ENCODE measurements around the gene HEG1.
A peak's percentile ranks its signal among the peaks of the same experiment; 100 is the strongest.

The HEG1 gene

DNA sequence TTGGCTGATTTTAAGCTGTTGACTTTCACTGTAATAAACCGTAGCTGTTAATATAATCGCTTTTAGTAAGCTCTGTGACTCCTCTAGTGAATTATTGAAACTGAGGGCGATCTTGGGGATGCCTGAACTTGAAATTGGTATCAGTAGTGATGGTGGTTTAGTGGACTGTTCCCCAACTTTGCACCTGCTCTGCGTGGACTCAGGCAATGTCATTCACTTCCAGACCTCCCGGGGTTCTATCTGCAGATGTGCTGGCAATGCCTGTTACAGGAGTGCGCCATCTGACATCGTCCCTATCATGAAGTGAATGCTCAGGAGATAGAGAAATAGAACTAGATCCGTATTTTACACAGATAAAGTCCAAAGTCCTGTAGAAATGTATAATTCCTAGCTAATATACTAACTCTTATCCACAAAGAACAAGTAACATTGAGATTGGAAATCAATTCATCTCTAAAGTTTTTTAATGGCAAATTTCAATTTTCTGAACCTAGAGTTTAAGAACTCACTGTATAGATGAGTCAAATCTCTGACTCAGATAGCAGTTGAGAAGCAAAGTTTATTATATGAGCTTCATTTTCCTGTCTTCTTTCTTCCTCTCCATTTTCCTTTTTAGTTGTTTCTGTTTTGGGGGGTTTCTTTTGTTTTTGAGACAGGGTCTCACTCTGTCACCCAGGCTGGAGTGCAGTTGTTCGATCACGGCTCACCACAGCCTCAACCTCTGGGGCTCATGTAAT, 51.8 kb downstream of the HEG1 start:
- H3K4me3 ChIP-seq (ENCODE audit: low read length): no peak overlapping the region
- TF ChIP-seq CTCF (conservative IDR thresholded peaks at IDR 0.05; ENCODE audit: low read length): no peak
- DNase-seq (ENCODE audit: low read depth): no peak

DNA sequence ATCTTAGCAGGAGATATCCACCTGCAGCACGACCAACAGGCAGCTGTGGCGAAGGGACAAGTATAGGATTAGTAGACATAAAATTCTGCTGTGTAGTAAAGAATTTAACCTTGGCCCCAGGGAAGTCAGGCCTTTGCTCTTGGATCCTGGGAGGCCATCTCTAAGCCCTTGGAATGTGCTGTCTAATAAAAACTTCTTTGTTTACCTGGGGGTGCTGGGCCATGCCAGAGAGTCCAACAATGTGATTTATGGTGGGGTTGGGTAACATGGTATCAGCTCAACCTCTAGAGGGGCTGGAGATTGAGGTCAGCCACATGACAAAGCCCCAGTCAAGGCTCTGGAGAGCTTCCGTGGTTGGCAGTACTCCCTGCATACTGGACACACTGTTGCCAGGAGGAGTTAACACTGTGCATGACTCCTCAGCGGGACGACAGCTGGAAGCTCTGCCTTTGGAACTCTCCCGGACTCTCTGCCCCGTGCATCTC, 52.4 kb downstream of the HEG1 start:
- DNase-seq (ENCODE audit: low read depth): peak; percentile 68
- no peak overlapping the region for H3K4me3 ChIP-seq (ENCODE audit: low read length)
- no peak for TF ChIP-seq CTCF (conservative IDR thresholded peaks at IDR 0.05; ENCODE audit: low read length)

DNA sequence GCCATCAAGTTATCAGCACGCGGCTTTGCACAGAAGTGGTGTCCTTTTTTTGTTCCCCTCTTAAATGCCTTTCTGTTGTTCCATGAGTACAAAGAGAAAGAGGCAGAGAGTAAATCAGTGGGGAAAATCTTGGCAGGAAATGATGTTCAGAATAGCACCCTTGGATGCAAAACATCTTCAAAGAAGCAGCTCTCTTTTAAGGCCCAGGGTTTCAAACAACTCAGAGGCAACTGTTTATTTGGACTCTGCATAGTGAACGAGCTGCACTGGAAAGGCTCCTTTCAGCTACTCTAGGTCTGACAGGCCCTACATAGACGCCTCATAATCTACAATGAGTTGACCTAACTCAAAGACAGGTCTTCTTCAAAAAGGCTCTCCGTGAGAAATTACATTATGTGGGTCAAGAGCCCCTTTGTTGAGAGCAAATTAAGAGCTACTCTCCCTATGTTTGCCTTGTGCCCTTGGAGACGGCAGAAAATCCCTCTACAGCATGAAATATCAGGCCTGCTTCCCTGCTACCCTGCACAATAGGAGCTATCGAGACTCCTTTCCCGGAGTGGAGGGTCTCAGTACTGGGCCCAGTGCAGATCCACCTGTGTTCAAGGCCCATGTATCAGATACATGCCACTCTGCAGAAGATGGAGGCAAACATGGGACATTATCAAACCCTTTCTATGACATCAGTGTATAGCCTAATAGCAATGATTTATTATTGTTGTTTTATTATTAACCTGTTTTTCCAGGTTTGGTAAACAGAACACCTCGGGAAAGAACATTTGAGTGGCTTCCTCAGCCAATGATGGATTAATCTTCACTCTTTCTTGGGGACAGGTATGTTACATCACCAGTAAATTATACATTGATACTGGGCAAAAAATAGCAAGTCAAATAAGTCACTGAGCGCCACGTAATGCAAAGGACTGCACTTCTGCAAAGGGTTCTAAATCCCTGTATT, 53.1 kb downstream of the HEG1 start:
- DNase-seq (ENCODE audit: low read depth): no peak
- TF ChIP-seq CTCF (conservative IDR thresholded peaks at IDR 0.05; ENCODE audit: low read length): no peak
- H3K4me3 ChIP-seq (ENCODE audit: low read length): no peak overlapping the region

DNA sequence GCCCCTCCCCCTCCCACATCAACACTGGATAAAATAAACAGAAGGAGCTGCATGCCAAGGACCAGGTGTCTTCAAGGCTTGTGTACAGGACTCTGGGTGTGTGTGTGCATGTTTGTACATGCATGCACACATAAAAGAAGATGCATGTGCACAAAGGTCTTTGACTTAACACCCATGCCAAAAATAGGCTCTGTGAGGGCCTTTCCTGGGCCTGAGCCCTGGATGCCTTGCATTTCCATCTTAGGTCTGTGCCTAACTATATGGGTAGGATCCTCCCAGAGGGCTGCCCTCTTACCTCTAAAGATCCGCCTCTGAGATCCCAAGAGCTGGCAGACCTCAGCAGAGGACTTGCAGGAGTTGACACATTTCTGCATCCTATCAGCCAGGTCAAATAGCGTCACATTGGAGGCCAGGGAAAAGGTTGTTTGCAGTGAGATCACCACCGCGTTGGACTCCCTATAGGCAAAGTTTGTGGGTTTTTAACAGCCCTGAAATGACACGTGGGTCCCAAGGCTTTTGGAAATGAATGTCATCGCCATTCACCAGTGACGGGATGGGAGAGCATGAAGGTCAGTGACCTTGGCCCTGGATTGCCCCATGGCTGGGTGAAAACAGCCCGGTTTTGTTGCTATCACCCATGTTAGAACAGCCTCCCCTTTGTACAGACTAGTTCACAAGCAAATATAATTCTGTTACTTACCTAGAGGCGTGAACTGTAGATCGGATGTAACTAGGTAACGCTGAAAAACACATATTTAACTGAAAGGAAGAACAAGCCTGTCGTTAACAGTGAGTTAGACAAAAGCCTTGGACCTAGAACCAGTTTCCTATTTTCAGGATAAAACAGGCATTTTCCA, 54.0 kb downstream of the HEG1 start:
- H3K4me3 ChIP-seq (ENCODE audit: low read length): no peak overlapping the region
- TF ChIP-seq CTCF (conservative IDR thresholded peaks at IDR 0.05; ENCODE audit: low read length): no peak
- DNase-seq (ENCODE audit: low read depth): no peak

DNA sequence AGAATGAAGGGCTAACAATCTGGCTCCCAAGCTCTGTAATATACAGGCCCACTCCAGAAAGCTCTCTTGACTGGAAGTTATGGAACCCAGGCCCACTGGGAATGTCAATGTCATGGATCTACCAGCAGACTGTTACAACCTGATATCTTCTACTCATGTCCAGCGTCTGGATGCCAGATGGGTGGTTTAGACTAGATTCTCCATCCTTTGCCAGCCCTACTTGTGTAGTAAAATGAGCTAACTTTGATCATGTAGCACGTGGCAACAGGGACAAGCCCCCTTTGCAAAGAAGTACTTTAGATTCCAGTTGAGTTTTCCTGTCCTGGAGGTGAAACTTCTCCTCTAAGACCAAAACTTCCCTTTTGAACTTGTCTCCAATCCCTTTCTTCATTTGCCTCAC, 55.1 kb downstream of the HEG1 start:
- peak; percentile 37 for DNase-seq (ENCODE audit: low read depth)
- TF ChIP-seq CTCF (conservative IDR thresholded peaks at IDR 0.05; ENCODE audit: low read length): no peak
- no peak overlapping the region for H3K4me3 ChIP-seq (ENCODE audit: low read length)

DNA sequence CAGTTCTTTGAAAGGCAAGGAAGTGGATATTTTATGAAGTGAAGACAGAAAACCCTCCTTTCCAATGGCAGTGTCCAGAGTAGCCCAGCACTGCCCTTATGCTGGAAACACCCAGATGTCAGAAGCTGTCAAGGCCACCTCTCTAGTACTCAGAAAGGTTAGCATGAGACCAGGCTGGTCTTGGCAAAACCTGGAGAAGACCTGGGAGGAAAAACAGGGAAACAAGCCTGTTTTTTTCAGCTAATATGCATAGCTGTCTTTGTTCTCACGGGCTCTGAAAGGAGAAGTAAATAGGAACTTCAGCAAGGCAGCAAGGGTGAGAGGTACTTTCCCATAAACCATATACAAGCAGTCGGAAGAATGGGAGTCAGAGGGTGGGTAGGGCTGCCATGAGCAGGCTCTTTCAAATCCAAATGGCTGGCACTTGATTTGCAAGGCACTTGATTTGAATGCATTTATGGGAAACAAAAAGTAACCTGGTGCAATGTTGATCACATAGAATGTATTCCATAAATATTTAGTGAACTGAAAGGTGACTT, 55.8 kb downstream of the HEG1 start:
- DNase-seq (ENCODE audit: low read depth): no peak
- H3K4me3 ChIP-seq (ENCODE audit: low read length): no peak overlapping the region
- TF ChIP-seq CTCF (conservative IDR thresholded peaks at IDR 0.05; ENCODE audit: low read length): no peak
